Lung microvascular endothelial cell (primary cell): Measurements from ENCODE around the gene CHMP5. TPM values are rescaled to one million over a fixed set of nuclear protein-coding genes. Genes with fewer than 3 reads are reported as not detected.
A peak's percentile ranks its signal among the peaks of the same experiment; 100 is the strongest.

Source experiments
- DNase-seq, 2 donors: peaks; one replicate each; pipeline versions ENCODE4 v3.0.0 to v3.0.0-alpha.2; 2010; ENCODE audit warnings: low read depth in 2 of 2
- total RNA-seq: library from RNA; depleted of rRNA; stranded (reverse); fragments of >200 nt; gene quantifications from 2 replicates; pipeline ENCODE4 v1.2.1, GENCODE V29; 2014

Gene CHMP5
- total RNA-seq, 1 donor from 2014 or later, result 99.8 TPM

GRCh38 chr9:33242609-33243134 is 22.2 kb upstream of the CHMP5 start:
- DNase-seq, result no peak

GRCh38 chr9:33244137-33244784 is 20.6 kb upstream of the CHMP5 start:
- DNase-seq, result no peak

GRCh38 chr9:33245341-33245740 is 19.5 kb upstream of the CHMP5 start:
- DNase-seq, result no peak

- no peak for DNase-seq
Measured at GRCh38 chr9:33246269-33246860, 18.5 kb upstream of the CHMP5 start.

GRCh38 chr9:33248606-33249005 is 16.2 kb upstream of the CHMP5 start:
- no peak for DNase-seq

- DNase-seq, result peak in 1 of 2 donors; percentile 22
Measured at GRCh38 chr9:33249087-33249658, 15.7 kb upstream of the CHMP5 start.

GRCh38 chr9:33249983-33250382 is 14.9 kb upstream of the CHMP5 start:
- DNase-seq, result no peak

GRCh38 chr9:33250458-33250995 is 14.3 kb upstream of the CHMP5 start:
- DNase-seq, result peak; percentile 29 to 35

GRCh38 chr9:33254211-33254610 is 10.6 kb upstream of the CHMP5 start:
- DNase-seq, result no peak

GRCh38 chr9:33255014-33255413 is 9.8 kb upstream of the CHMP5 start:
- no peak for DNase-seq

GRCh38 chr9:33255471-33255870 is 9.4 kb upstream of the CHMP5 start:
- DNase-seq, result no peak

- DNase-seq, result no peak
Measured at GRCh38 chr9:33256236-33256635, 8.6 kb upstream of the CHMP5 start.

GRCh38 chr9:33257276-33257675 is 7.6 kb upstream of the CHMP5 start:
- DNase-seq, result no peak

- no peak for DNase-seq
Measured at GRCh38 chr9:33260372-33260771, 4.5 kb upstream of the CHMP5 start.

GRCh38 chr9:33263131-33264002 is 1.5 kb upstream of the CHMP5 start:
- peak; percentile 26 to 56 for DNase-seq

- peak in 1 of 2 donors; percentile 63 for DNase-seq
Measured at GRCh38 chr9:33264003-33264472, 811 bp upstream of the CHMP5 start.

GRCh38 chr9:33265211-33265865 is 489 bp downstream of the CHMP5 start:
- peak; percentile 3 to 44 for DNase-seq

- no peak for DNase-seq
Measured at GRCh38 chr9:33267151-33267767, 2.4 kb downstream of the CHMP5 start.

- DNase-seq, result no peak
Measured at GRCh38 chr9:33270146-33270545, 5.3 kb downstream of the CHMP5 start.

GRCh38 chr9:33272061-33272460 is 7.2 kb downstream of the CHMP5 start:
- DNase-seq, result no peak
